ENCODE results near the gene ROR1.
"Not testable (repeated sequence)": the region's sequence is repeated elsewhere in the genome, so short reads cannot be mapped to it uniquely, and the experiment has no call there.

ROR1 gene

DNA sequence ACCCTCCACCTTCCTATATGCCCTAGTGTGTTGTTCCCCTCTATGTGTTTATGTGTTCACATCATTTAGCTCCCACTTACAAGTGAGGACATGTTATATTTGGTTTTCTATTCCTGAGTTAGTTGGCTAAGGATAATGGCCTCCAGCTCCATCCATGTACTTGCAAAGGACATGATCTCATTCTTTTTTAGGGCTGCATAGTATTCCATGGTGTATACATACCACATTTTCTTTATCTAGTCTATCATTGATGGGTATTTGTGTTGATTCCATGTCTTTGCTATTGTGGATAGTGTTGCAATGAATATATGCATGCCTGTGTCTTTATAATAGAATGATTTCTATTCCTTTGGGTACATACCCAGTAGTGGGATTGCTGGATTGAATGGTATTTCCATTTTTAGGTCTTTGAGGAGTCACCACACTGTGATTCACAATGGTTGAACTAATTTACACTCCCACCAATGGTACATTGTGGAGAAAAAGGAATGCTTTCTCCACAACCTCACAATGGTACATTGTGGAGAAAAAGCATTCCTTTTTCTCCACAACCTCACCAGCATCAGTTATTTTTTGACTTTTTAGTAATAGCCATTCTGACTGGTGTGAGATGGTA, 52.5 kb downstream of the ROR1 start:
- not testable (repeated sequence) for DNase-seq

DNA sequence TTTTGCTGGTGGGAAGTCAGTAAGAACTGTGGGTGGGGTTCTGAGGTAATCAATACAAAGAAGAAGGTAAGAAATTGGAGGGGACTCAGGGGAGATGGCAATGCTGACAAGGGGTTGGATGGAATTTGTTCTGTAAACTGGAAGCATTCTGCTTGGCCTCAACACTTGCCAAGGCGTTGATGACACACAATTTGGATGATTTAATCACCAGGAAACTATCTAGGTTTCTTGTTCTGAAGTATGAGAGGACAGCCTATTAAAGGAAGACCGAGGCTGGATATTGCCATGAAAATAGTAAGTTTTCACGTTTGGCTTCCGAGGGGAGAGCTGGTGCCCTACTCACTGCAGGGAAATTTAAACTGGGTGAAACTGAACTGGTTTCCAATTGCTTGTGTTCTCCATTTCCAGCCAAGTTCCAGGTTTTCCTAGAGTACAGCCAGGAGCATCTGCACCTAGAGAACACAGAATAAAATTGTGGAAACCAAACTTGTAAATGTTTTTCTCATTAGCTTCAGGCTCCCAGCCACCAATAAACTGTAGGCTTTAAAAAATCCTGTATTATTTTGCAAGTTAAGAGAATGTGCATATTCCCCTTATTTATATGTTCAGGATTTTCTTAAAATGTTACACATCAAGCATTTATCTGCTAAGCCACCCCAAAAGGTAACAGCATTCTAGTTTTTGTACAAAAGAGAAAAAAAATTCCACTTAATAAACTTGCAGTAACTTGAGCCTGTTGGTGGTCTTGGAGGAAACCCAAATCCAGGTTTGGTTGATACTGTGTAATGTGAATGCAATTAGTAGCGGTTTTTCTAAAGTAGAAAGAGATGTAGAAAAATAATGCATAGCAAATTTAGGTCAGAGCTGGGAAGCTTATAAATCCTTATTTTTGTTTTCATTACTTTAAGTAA, 53.8 kb downstream of the ROR1 start:
- DNase-seq, result no peak

DNA sequence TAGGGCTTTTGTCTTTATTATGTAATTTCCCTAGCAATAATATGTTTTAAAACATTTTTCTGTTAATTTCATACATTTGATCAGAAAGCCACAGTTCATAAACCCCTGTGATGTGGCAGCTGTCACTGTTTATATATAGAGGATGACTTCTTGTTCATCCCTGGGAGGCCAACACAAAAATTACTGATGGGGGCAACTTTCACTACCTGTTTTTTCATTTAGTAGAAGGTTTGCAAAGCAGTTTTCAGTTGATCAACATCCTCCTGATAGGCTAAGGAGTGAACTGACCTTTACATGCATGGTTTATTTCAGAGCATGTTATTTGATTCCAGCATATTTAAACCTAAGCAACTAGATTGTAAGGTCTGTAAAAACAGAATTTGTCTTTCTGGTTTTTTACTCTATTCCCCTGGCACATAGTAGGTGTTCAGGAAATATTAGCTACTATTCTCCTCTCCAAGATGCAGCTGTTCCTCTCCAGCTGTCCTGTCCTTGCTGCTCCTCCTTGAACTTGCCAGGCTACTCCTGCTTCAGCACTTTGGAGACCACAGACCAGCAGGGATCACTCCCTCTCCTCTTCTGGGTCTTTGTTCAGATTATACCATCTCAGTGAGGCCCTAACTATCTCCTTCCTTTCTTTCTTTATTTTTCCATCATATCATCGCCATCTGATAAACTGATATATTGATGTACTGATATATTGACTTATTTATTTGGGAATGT, 54.7 kb downstream of the ROR1 start:
- DNase-seq, result no peak

DNA sequence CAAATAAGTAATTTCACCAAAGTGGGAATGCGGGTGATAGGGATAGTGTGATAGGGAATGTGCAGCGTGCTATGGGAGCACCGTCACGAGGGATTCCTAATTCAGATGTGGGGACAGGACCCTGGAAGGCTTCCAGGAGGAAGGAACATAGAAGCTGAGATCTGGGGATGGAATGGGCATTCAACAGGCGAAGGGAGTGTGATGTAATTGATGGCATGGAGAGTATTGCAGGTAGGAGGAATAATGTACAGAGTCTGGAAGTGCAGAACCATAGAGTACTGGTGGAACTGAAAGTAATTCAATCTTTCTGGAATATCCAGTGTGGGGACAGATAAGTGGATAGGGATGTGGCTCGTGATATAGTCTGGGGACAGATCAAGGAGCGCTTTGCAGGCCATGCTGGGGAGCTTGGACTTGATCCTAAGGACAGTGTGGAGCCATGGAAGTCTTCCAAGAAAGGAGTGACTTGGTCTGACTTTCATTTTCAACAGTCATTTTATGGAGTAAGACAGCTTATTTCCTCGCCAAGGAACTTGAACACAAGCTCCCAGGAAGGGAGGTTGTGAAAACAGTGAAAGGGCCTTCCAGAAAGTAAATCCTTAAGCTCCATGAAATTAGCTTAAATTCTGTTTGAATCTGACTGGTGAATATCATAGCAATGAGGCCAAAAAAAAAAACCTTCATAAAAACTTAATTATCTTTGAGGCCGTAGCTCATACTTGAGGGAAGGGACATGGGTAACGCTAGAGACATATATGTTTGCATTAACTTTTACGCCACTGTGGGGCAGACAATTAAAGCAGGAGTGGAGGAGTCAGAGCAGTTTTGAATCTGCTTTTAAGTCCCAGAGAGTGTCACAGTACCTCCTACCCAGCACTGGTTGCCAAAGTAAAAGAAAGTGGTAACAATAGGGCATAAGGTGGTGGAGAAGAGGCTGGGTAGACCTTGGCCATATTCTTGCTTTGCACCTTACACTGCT, 55.8 kb downstream of the ROR1 start:
- no peak for DNase-seq

DNA sequence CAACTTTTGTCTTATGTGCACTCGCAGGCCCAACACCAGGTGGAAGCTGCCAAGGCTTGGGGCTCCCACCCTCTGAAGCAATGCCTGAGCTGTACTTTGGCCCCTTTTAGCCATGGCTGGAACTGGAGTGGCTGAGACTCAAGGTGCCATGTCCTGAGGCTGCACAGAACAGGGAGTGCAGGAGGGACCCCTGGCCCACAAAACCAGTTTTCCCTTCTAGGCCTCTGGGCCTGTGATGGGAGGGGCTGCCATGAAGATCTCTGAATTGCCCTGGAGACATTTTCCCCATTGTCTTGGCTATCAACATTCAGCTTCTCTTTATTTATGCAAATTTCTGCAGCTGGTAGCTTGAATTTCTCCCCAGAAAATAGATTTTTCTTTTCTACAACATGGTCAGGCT, 57.6 kb downstream of the ROR1 start:
- DNase-seq, result no peak

DNA sequence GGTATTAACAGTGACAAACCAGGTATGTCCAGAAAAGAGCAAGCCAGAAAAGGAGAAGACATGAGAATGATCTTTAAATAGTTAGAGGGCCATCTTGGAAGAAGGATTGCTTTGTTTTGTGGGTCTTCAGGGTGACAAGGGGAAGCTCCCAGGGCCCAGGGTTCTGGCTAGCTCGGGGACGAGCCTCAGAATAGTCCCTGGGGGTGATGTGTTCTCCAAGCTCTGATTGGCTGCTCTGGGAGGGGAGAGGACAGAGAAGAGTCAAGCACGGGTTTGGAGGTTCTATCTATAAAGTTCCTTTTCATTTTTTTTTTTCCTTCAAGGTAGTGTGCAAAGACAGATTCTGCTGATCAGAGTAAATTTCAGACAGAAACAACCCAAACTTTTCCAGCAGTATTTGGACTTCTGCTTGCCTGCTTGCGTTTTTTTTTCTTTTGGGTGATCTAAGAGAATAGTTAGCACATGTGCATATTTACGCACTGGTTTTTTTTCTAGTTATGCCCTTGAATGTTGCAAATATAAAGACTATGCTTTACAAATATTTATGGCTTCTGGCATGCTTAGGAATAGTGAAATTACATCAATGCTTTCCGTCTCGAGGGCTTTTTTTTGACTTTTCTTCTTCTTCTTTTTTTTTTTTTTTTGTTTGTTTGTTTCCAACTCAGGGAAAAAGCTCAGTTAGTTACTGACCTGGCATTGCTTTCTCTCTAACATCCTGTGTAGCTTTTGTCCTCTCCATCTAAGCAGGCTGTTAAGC, 59.7 kb downstream of the ROR1 start:
- DNase-seq, result no peak

DNA sequence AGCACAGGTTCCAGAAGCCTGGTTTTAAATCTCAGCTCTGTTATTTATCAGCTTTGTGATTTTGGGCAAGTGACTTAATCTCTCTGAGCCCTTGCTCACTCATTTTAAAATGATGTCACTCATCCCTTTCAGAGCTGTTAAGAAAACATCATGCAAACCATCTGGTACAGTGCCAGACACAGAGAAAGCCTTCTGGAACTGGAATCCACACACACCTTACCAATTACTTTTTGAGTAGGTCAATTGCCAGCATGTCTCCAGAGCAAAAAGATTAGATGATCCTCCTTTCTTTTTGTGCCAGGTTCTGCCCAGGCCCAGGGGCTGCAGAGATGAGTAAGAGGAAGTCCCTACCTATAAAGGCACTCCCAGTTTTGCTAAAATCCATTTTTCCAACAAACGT, 61.3 kb downstream of the ROR1 start:
- no peak for DNase-seq

DNA sequence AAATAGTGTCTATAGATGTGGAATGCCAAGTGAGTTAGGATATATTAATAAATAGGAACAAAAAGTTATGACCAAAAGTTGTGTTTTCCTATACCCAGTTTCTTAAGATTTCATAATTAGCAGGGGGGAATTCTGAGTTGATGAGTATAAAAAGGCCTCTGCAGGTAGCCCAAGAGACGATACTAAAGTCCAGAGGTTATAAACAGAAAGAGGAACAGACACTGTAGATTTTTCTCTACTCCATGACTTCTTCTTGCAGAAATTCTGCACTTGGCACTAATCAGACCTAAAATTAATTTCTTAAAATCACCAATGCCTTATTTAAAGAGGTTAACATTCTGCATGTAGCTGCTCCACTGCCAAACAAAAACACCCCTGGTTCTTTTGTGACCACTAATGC, 62.6 kb downstream of the ROR1 start:
- DNase-seq, result no peak

DNA sequence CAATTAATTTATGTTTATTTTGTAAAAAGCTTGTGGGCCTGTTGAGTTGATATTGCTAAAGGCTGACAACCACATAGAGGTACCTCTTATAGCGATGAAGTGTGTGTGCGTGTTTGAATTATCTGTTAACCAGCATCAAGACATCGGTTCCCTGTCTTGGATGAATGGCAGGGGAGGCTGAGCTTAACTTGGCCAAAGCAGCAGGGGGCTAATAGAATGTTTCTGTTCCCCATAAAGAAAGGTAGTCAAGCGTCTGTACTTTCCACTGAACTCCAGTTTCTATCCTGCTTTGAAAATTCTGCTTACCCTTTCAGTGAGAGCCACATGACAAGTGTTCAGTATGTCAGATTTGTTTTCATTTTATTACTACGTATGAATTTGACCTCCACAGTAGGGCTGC, 63.0 kb downstream of the ROR1 start:
- DNase-seq, result no peak

DNA sequence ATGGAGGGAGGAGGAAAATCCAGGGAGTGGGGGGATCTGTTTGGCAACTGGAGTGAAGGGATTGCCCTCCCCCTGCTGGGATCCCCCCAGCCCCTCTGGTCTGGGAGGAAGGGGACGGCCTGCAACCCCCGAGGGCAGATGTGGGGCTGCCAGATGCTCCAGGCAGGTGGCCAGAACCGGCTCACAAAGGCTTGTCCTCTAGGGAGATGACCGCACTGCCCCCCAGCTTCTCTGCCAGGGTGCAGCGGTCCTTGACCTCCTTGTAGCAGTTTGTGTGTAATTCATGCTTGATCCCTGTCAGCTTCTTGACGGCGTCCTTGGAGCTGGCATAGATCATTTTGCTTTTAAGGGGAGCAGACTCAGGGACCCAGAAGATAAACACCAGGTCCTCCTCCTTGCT, 69.2 kb downstream of the ROR1 start:
- DNase-seq, result no peak

DNA sequence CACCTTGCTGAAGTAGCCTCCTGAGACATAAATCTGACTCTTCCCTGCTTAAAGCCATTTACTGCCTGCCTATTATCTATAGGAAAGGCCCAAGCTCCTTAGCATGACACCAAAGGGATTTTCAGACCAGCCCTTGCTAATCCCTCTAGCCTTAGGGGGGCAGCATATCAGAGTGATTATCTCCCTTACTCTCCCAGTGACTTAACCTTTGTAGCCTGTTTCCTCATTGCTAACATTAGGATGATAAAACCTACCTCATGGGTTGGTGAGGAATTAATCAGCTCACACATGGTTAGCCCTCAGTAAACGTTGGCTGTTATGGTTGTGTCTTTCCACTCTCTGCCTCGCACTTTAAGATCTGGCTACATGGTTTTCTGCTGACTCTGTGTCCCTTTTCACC, 70.1 kb downstream of the ROR1 start:
- no peak for DNase-seq

DNA sequence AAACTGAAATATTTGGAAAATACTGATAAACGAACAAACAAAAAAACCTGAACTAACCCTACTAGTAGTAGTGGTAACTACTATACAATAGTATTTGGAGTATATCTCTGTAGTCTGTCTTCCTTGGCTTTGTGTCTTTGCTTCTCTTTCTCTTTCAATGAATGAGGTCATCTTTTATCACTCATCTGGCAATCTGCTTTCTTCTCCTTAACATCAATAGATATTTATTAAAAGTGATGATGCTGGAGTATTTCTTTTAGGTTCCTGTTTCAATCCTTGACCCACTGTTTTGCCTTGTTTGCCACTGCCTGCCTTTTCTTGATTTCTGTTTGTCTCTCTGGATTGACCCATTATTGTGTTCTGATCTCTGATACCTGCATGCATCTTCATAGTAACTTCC, 71.5 kb downstream of the ROR1 start:
- DNase-seq, result no peak

DNA sequence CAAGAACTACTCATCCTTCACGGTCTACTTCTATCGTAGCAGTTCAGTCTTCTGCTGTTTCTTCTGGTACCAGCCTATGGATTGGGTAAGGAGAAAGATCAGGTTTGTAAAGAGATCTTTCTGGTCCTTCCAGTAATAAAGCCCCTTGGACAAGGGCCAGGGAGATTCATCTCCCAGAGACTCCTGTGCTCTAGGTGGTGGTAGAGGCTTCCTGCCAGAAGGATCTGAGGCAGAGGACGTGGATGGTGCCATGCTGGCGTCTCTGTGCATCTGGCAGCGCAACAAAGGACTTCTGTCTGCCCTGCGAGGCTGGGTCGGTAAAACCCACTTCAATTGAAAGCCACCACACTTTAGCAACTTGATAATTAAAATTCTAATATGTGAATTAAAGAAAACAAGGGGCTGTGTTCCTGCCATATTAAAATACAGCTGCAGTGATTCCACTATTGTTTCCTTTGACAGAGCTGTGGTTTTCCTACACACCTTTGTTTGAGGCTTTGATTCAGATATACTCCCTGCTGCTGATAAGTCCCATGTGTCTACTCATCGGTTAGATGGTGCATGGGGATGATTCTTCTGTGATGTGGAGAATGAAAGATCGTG, 73.6 kb downstream of the ROR1 start:
- DNase-seq, result no peak

DNA sequence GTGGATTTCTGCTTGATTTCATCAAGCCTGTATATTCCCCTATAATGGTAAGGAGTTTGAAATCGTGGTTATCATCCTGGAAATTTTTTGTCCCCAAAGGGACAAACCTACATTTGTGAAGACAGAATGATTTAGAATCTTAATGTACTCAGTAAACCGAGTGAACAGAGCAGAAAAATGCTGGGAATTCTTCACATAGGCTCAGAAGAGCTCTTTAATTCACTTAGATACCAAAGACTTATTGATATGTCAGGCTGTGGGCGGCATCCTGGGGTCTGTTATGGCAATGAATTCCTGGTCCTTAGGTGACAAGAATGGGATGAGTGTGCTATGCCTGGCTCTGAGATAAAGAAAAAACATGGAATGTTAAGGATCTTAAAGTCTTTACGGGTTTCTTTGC, 74.9 kb downstream of the ROR1 start:
- no peak for DNase-seq

DNA sequence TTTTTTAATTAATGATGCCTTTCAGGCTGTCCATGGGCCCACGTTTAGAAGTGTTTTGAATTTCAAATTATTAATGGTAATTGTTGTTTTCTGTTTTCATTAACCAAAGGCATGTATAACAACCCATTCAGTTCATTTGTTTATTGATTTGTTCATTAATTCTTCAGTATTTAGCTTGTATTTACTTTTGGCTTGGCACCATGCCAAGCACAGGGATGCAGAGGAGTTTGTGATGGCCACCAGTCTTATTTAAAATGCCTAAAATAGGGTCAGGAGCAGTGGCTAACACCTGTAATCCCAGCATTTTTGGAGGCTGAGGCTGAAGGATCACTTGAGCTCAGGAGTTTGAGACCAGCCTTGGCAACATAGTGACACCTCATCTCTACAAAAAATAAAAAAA, 75.3 kb downstream of the ROR1 start:
- no peak for DNase-seq

DNA sequence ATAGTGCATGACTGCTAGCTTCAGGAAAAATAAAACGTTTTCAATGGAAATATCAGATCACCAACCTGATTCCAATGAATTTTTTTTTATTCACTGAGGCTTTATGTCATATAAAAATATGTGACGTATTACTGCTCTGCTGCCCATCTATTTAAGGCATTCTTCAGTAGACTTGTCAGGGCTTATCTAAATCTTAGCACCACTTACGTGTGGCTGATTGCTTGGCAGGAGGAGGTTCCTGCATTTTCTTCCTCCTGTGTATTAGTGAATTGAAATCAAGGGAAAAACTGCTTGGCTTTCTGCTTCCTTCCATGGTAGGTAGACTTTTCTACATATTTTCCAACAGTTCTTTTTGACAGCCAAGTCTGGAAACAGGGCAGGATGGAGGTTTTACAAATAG, 80.3 kb downstream of the ROR1 start:
- no peak for DNase-seq

DNA sequence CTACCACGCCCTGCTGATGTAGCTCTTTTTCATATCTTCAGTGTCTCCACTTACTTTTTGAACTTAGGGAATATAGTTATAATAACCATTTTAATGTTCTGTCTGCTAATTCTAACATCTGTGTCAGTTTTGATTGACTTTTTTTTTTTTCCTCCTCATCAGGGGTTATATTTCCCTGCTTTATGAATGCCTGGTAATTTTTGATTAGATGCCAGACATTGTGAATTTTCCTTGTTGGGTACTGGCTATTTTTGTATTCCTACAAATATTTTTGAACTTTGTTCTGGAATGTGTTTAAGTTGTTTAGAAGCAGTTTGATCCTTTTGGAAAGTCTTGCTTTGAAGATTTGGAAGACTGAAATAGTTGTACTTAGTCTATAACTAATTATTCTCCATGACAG, 82.1 kb downstream of the ROR1 start:
- no peak for DNase-seq

DNA sequence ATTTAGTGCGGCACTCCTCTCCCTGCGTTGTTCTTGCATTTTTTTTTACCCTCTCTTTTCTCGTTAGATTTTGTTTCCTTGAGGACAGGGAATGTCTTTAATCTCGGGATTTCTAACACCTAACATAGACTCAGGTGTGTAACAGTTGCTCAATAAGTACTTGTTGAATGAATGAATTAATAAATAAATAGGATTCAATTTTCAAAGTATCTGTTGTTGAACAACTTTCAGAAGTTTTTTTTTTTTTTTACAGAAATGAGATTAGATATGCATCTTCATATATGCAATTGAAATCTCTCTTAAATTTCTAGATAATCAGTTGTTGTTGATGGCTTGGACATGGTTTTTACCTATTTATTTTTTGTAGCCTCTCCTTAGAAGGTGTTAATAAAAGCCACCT, 83.1 kb downstream of the ROR1 start:
- no peak for DNase-seq

DNA sequence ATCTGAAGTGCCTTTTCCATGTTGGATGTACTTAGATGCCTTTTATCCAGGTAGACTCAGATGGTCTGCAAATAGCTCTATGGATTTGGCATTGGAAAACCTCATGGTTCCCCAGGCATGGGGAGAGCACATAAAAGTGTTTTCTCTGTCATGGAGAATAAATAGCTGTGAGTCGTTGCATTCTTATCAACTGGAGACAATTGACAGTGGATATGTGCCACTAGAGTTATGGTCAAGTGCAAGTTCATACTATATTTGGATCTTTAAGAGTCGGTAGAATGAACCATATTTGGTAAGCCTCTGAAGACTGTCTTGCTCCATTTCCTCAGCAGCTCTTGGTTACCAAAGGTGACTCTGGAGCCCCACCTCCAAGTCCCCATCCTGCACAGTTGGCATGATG, 83.7 kb downstream of the ROR1 start:
- DNase-seq, result no peak

DNA sequence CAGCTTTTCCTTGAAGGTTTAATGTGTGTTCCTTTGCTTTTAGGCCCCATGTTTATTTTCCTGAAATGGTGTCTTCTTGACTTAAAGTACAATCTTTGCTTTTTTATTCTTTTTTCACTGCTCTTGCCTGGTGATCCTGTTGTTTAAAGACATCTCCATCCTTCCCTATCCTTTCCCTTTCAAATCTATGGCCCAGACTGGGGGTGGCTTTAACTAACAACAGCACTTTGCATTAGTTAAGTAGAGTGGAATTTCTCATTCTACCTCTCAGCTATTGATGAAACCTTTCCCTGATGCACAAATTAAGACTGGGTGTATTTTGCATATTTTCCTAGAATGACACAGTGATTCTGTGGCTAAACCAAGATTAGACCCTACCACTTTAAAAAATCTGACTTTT, 84.3 kb downstream of the ROR1 start:
- DNase-seq, result no peak

DNA sequence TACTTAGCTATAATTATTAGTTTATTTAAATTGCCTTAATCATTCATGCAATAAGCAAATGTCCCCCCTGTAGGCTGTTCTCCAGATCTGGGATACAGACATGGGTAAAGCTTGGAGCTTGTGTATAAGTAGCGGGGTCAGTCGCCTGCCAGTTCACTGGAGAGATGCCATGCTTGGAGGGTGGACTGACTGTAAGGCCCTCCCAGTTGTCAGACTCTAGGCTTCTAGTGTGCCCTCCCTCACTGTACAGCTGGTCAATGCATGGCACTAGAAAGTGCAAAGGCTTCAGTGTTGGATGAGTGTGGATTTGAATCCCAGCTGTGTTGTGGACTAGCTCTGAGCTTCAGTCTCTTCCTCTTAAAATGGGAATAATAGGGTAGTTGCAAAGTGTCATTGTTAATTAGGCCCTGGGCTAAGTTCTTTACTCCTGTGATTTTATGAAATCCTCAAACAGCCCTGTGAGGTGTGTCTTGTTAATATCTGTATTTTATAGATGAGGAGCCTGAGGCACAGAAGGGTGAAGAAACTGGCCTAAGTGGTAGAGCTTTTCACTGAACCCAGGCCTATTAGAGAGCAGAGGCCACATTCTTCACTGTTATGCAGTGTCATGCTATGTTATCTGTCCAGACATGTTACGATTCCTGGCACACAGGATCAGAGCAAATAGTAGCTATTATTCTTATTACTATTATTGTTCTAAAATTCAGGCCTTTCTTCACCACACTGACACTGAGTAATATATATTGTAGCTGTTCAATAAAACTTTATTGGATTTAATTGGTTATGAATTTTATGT, 85.9 kb downstream of the ROR1 start:
- no peak for DNase-seq

Data from NCI-H1105 (cell line).